ENCODE data around the gene CD80. TPM values are rescaled to one million over a fixed set of nuclear protein-coding genes. Genes with fewer than 3 reads are reported as not detected.

The CD80 gene
- total RNA-seq, 1 experiment from 2014 or later, result not detected

DNA sequence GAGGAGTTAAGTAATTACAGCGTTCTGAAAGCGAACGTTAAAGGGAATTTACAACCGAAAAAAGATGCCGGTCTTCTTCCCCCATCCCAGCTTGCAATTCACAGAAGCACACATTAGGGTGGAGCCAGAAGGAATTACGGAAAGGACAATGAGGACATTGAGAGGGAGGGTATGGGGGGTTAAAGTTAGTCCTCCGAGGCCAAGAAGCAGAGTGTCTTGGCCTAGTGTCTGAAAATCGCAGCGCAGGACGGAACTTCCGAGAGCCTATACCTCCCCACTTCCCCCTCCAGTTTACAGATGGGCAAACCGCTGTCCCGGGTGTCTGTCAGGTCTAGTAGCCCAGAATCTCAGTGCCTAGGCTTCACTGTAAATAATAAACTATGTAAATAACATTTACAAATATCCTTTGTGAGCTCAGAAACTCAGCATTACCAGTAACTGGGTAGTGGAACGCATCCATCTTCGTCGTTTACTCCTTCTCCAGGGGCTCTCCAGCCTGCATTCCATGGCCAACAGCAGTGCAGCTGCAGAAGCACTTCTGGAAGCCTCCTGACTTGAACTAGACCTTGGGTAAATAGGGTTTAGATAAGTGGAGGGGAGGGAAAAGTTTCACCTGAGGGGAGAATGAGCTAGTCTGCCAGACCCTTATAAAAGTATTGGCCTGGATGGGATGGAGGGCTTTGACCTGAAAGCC is 20.8 kb upstream of the CD80 start:
- TF ChIP-seq, protein P1, sequence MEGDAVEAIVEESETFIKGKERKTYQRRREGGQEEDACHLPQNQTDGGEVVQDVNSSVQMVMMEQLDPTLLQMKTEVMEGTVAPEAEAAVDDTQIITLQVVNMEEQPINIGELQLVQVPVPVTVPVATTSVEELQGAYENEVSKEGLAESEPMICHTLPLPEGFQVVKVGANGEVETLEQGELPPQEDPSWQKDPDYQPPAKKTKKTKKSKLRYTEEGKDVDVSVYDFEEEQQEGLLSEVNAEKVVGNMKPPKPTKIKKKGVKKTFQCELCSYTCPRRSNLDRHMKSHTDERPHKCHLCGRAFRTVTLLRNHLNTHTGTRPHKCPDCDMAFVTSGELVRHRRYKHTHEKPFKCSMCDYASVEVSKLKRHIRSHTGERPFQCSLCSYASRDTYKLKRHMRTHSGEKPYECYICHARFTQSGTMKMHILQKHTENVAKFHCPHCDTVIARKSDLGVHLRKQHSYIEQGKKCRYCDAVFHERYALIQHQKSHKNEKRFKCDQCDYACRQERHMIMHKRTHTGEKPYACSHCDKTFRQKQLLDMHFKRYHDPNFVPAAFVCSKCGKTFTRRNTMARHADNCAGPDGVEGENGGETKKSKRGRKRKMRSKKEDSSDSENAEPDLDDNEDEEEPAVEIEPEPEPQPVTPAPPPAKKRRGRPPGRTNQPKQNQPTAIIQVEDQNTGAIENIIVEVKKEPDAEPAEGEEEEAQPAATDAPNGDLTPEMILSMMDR (IDR thresholded peaks at IDR 0.05; ENCODE audit: insufficient read depth in 1 of 2, low read depth in 1 of 2, low read length in 1 of 2, severe bottlenecking in 1 of 2, unreplicated experiment in 1 of 2), result no peak
- Histone ChIP-seq H3K27me3 (replicated peaks; ENCODE audit: control insufficient read depth, insufficient read depth, low read length) (no peaks in the 10 kb centered on the region), H3K4me3 (ENCODE audit: low read depth, low read length) (peak overlapping the region; percentile 79), H3K9me3 (no peaks in the 10 kb centered on the region), H3K36me3 (ENCODE audit: control insufficient read depth, insufficient read depth, low read length) (no peaks in the 10 kb centered on the region), H3K4me1 (peaks cover 6% of the 10 kb centered on the region; the same call in 1 of the 2 replicates)
- Mint-ChIP-seq H3K36me3 (ENCODE audit: insufficient read depth, unreplicated experiment) (no peaks in the 10 kb centered on the region), H3K4me3 (ENCODE audit: unreplicated experiment) (peak overlapping the region; percentile 84), H3K27me3 (ENCODE audit: insufficient read depth, unreplicated experiment) (no peaks in the 10 kb centered on the region), H3K9me3 (ENCODE audit: unreplicated experiment) (no peaks in the 10 kb centered on the region), H3K4me1 (ENCODE audit: low read depth, unreplicated experiment) (peaks cover 13% of the 10 kb centered on the region), H3K27ac (ENCODE audit: unreplicated experiment) (peak overlapping the region; percentile 82)
- TSS peak; percentile 67 for BruUV-seq (replicated peaks)
- intact Hi-C loops (cut with micrococcal nuclease; ENCODE audit: unreplicated experiment), result no loop called here
- DNase-seq, result peak in 1 of 2 experiments; percentile 4
- ChIA-PET CTCF (no interaction called here), POLR2A (interaction anchor here (0.5 to 0.7 kb wide), 2 partner anchors 215 to 579 kb away, joined by 3 to 5 read pairs; no protein-coding TSS in a partner anchor)

DNA sequence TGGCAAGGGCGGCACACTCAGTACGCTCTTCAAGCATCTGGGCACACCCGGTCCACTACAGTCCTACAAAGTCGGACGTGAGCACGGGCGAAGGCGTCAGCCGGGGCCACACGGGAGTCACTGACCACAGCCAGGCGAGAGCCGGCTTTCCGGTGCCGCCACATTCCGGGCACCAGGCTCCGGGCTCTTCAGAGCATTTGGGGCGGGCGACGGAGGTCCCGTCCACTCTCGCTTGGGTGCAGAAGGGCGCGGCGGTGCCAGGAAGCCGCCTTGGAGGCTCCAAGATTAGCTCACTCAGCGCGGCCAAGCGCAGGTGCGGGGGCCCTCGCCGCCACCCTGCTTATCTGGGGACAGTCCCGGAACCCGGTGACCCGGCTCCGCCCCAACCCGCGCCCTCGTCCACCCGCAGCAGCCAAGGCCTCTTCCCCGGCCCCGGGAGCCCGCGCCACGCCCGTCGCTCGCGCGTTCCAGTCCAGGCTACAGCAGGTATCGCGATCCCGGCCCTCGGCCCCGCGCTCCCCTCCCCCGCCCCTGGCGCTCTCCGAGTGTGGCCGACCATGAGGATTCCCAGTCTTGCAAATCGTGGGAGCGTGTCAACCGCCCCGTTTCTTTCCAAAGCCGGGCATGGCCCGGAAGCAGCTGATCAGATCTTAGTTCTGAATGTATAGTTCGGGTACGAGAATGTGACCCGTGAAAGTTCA is 20.1 kb upstream of the CD80 start, which contains the start of gene ADPRH:
TSS of gene ADPRH (plus strand) at position 127 of the 701 bp plus-strand sequence. CDS start 2,678 bp downstream, outside the sequence.
- Mint-ChIP-seq H3K9me3 (ENCODE audit: unreplicated experiment) (no peaks in the 10 kb centered on the region), H3K4me1 (ENCODE audit: low read depth, unreplicated experiment) (peaks cover 13% of the 10 kb centered on the region), H3K27ac (ENCODE audit: unreplicated experiment) (peak within 1 kb of the TSS; percentile 82), H3K36me3 (ENCODE audit: insufficient read depth, unreplicated experiment) (no peaks in the 10 kb centered on the region), H3K4me3 (ENCODE audit: unreplicated experiment) (peak within 1 kb of the TSS; percentile 84), H3K27me3 (ENCODE audit: insufficient read depth, unreplicated experiment) (no peaks in the 10 kb centered on the region)
- DNase-seq, result peak; percentile 85 to 86
- ChIA-PET CTCF (no interaction called here), POLR2A (interaction anchor here (0.5 to 0.7 kb wide), 2 partner anchors 215 to 579 kb away, joined by 3 to 5 read pairs; no protein-coding TSS in a partner anchor)
- H3K36me3 ChIP-seq (ENCODE audit: control insufficient read depth, insufficient read depth, low read length), result no peaks in the 10 kb centered on the region
- H3K4me3 ChIP-seq (ENCODE audit: low read depth, low read length), result peak within 1 kb of the TSS; percentile 79
- no peaks in the 10 kb centered on the region for H3K27me3 ChIP-seq (replicated peaks; ENCODE audit: control insufficient read depth, insufficient read depth, low read length)
- peaks cover 6% of the 10 kb centered on the region; the same call in 1 of the 2 replicates for H3K4me1 ChIP-seq
- TF ChIP-seq, protein P1 (IDR thresholded peaks at IDR 0.05; ENCODE audit: insufficient read depth in 1 of 2, low read depth in 1 of 2, low read length in 1 of 2, severe bottlenecking in 1 of 2, unreplicated experiment in 1 of 2), result no peak
- H3K9me3 ChIP-seq, result no peaks in the 10 kb centered on the region
- intact Hi-C loops (cut with micrococcal nuclease; ENCODE audit: unreplicated experiment), result no loop called here
- no TSS peak for BruUV-seq (replicated peaks)

DNA sequence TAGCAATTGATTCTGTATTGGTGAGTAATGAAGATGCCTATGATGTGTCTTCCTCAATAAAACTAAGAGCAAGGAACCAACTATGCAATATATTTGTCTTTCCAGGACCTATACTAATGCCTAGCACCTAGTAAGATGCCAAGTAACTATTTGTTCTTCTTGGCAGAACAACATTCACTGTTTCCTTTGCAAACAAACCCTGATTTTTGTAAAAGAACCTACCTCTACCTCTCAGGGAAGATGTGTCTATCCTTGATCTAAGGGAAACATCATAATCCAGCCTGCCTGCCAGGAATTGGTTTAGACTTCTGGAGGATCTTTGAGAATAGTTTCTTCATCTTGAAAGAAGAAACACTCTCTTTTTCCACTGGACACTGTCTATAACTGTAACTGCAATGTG is 16.1 kb upstream of the CD80 start:
- ChIA-PET POLR2A (no interaction called here), CTCF (no interaction called here)
- H3K36me3 ChIP-seq (ENCODE audit: control insufficient read depth, insufficient read depth, low read length), result no peaks in the 10 kb centered on the region
- no TSS peak for BruUV-seq (replicated peaks)
- Mint-ChIP-seq H3K9me3 (ENCODE audit: unreplicated experiment) (no peaks in the 10 kb centered on the region), H3K27me3 (ENCODE audit: insufficient read depth, unreplicated experiment) (no peaks in the 10 kb centered on the region), H3K27ac (ENCODE audit: unreplicated experiment) (no peak overlapping the region), H3K4me3 (ENCODE audit: unreplicated experiment) (no peak overlapping the region), H3K4me1 (ENCODE audit: low read depth, unreplicated experiment) (peaks cover 13% of the 10 kb centered on the region), H3K36me3 (ENCODE audit: insufficient read depth, unreplicated experiment) (no peaks in the 10 kb centered on the region)
- H3K4me3 ChIP-seq (ENCODE audit: low read depth, low read length), result no peak overlapping the region
- intact Hi-C loops (cut with micrococcal nuclease; ENCODE audit: unreplicated experiment), result no loop called here
- TF ChIP-seq, protein P1 (IDR thresholded peaks at IDR 0.05; ENCODE audit: insufficient read depth in 1 of 2, low read depth in 1 of 2, low read length in 1 of 2, severe bottlenecking in 1 of 2, unreplicated experiment in 1 of 2), result no peak
- no peak for DNase-seq
- H3K9me3 ChIP-seq, result no peaks in the 10 kb centered on the region
- H3K4me1 ChIP-seq, result peaks cover 5% of the 10 kb centered on the region; the same call in 1 of the 2 replicates
- H3K27me3 ChIP-seq (replicated peaks; ENCODE audit: control insufficient read depth, insufficient read depth, low read length), result no peaks in the 10 kb centered on the region

Data from Caco-2 (cell line).